ENCODE data around the gene ARHGAP26.

The ARHGAP26 gene

GRCh38 chr5:142789206-142789605, 19.0 kb downstream of the ARHGAP26 start:
- no peak for DNase-seq

- DNase-seq = no peak
These were observed 22.1 kb downstream of the ARHGAP26 start for GRCh38 chr5:142792012-142792864.

GRCh38 chr5:142792865-142793232, 22.7 kb downstream of the ARHGAP26 start:
- no peak for DNase-seq

- no peak for DNase-seq
These were observed 24.4 kb downstream of the ARHGAP26 start for GRCh38 chr5:142794537-142794936.

GRCh38 chr5:142795251-142795650, 25.1 kb downstream of the ARHGAP26 start:
- DNase-seq = no peak

- no peak for DNase-seq
These were observed 26.4 kb downstream of the ARHGAP26 start for GRCh38 chr5:142796492-142797109.

GRCh38 chr5:142797420-142797819, 27.2 kb downstream of the ARHGAP26 start:
- no peak for DNase-seq

GRCh38 chr5:142798099-142798770, 28.1 kb downstream of the ARHGAP26 start:
- peak; percentile 61 for DNase-seq

- peak; percentile 66 for DNase-seq
These were observed 30.8 kb downstream of the ARHGAP26 start for GRCh38 chr5:142800776-142801494.

- DNase-seq = no peak
These were observed 31.3 kb downstream of the ARHGAP26 start for GRCh38 chr5:142801495-142801871.

- no peak for DNase-seq
These were observed 33.4 kb downstream of the ARHGAP26 start for GRCh38 chr5:142803428-142804125.

- no peak for DNase-seq
These were observed 35.2 kb downstream of the ARHGAP26 start for GRCh38 chr5:142805339-142805738.

GRCh38 chr5:142806841-142807267, 36.7 kb downstream of the ARHGAP26 start:
- DNase-seq = no peak

- DNase-seq = no peak
These were observed 37.3 kb downstream of the ARHGAP26 start for GRCh38 chr5:142807372-142807911.

GRCh38 chr5:142808878-142809598, 38.9 kb downstream of the ARHGAP26 start:
- DNase-seq = no peak

GRCh38 chr5:142810081-142810480, 39.9 kb downstream of the ARHGAP26 start:
- DNase-seq = no peak

- no peak for DNase-seq
These were observed 40.6 kb downstream of the ARHGAP26 start for GRCh38 chr5:142810743-142811290.

GRCh38 chr5:142811866-142812557, 41.8 kb downstream of the ARHGAP26 start:
- DNase-seq = no peak

- no peak for DNase-seq
These were observed 43.0 kb downstream of the ARHGAP26 start for GRCh38 chr5:142813220-142813619.

- DNase-seq = no peak
These were observed 43.9 kb downstream of the ARHGAP26 start for GRCh38 chr5:142814122-142814521.

- DNase-seq = no peak
These were observed 45.3 kb downstream of the ARHGAP26 start for GRCh38 chr5:142815469-142815868.

Measured in CD4-positive, alpha-beta T cell treated with Interleukin-17A for 4 hours (primary cell).